GM23248 (cell line): ENCODE results near the gene MISP. TPM values are rescaled to one million over a fixed set of nuclear protein-coding genes. Genes with fewer than 3 reads are reported as not detected.

Source experiments
- DNase-seq: peaks from one replicate; pipeline ENCODE4 v3.0.0-alpha.2; 2015
- H2AFZ ChIP-seq: fragments of 200-600 bp; sonication (generic); 2 replicates; pipeline ENCODE4 v1.6.1; 2016; ENCODE audit warnings: antibody characterized with exemption
- H3F3A ChIP-seq: fragments of 200-600 bp; sonication (generic); 2 replicates; pipeline ENCODE4 v1.6.1; 2016; ENCODE audit warnings: mild to moderate bottlenecking, antibody characterized with exemption, mixed run types; ENCODE audit not compliant: insufficient read depth
- H3K27ac ChIP-seq: fragments of 200-600 bp; sonication (generic); 2 replicates; pipeline ENCODE4 v1.5.1; 2016; ENCODE audit warnings: mild to moderate bottlenecking
- H3K27me3 ChIP-seq: fragments of 200-600 bp; sonication (generic); replicated peaks from 2 replicates; pipeline ENCODE4 v1.6.1; 2016; ENCODE audit warnings: mild to moderate bottlenecking; ENCODE audit not compliant: insufficient read depth
- H3K36me3 ChIP-seq: fragments of 200-600 bp; sonication (generic); 2 replicates; pipeline ENCODE4 v1.6.1; 2016; ENCODE audit warnings: low read depth, mild to moderate bottlenecking
- H3K4me1 ChIP-seq: fragments of 200-600 bp; sonication (generic); 2 replicates; pipeline ENCODE4 v1.6.1; 2016; ENCODE audit warnings: mild to moderate bottlenecking; ENCODE audit not compliant: insufficient read depth
- H3K4me2 ChIP-seq: fragments of 200-600 bp; sonication (generic); one replicate; pipeline ENCODE4 v1.6.1; 2016; ENCODE audit warnings: mild to moderate bottlenecking; ENCODE audit not compliant: unreplicated experiment
- H3K4me3 ChIP-seq: fragments of 200-600 bp; sonication (generic); 2 replicates; pipeline ENCODE4 v1.5.1; 2016; ENCODE audit warnings: mild to moderate bottlenecking
- H3K79me2 ChIP-seq: fragments of 200-600 bp; sonication (generic); 2 replicates; pipeline ENCODE4 v1.6.1; 2016; ENCODE audit warnings: mild to moderate bottlenecking; ENCODE audit not compliant: insufficient read depth
- H3K9ac ChIP-seq: fragments of 200-600 bp; sonication (generic); 2 replicates; pipeline ENCODE4 v1.6.1; 2016; ENCODE audit warnings: mild to moderate bottlenecking
- H3K9me2 ChIP-seq: fragments of 200-600 bp; sonication (generic); 2 replicates; pipeline ENCODE4 v1.6.1; 2016; ENCODE audit warnings: mixed run types, mild to moderate bottlenecking, moderate library complexity; ENCODE audit not compliant: insufficient read depth
- H3K9me3 ChIP-seq: fragments of 200-600 bp; sonication (generic); one replicate; pipeline ENCODE4 v1.6.1; 2017; ENCODE audit warnings: low read depth
- H4K20me1 ChIP-seq: fragments of 200-600 bp; sonication (generic); 2 replicates; pipeline ENCODE4 v1.6.0; 2016; ENCODE audit not compliant: insufficient read depth
- EZH2 ChIP-seq: fragments of 200-600 bp; sonication (generic); IDR thresholded peaks from 2 replicates; pipeline ENCODE4 v1.6.1; 2018; ENCODE audit warnings: antibody characterized with exemption, mild to moderate bottlenecking; ENCODE audit not compliant: insufficient read depth, poor library complexity, severe bottlenecking
- EZH2phosphoT487 ChIP-seq: fragments of 200-600 bp; sonication (generic); IDR thresholded peaks from 2 replicates; pipeline ENCODE4 v1.6.1; 2018; ENCODE audit warnings: antibody characterized with exemption, moderate library complexity, mild to moderate bottlenecking, low read depth; ENCODE audit not compliant: insufficient read depth
- WGBS, 2 experiments: methylation state at CpG; one replicate each; pipeline ENCODE4 v1.1.6; 2015 to 2017; ENCODE audit warnings: low lambda C conversion rate in 2 of 2, low coverage in 1 of 2; ENCODE audit errors: missing lambda C conversion rate in 2 of 2; 5-methylcytosine and 5-hydroxymethylcytosine counted together
- in situ Hi-C: fragments of 300-500 bp; cut with MboI; formaldehyde crosslinking; loops from 2 replicates; pipeline ENCODE4 v1.15.0; 2020
- polyA plus RNA-seq: library from polyadenylated mRNA; unstranded; fragments of >200 nt; fragmentation: Nextera tagmentation; extraction: Ambion mirVana; gene quantifications from 2 replicates; pipeline ENCODE4 v1.2.1, GENCODE V29; 2016
- total RNA-seq: library from RNA; depleted of rRNA; stranded (reverse); fragments of >200 nt; shearing (Covaris generic); gene quantifications from 2 replicates; pipeline ENCODE4 v1.2.3, GENCODE V29; 2014

The MISP gene
- total and polyA plus RNA-seq, 2 experiments from 2014 or later: not detected

DNA sequence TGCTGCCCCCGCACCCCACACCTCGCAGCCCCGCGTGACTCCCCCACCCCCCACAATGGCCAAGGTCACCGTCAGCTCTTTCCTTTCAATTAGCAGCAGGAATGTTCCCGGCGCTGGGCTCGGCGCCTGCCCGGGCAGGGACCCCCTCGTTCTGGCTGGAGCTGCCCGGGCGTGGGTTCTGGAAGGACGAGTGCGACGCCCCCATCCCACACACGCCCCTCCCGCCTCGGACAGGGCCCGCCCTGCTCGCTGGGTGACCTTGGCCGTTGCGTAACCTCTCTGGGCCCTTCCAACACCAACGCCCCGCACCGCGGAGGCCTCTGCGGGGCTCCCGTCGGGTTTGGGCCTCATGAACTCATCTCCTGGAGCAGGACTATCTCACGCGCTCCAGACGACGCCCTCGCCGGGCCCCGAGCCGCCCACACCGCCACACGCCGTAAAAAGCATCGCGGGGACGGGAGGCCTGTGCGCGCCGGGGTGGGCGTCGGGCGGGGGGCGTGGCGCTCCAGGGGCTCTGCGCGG, 31.9 kb upstream of the MISP start:
- H3F3A ChIP-seq: no peaks in the 10 kb centered on the region
- no peaks in the 10 kb centered on the region for H3K9me3 ChIP-seq
- peak; percentile 70 for DNase-seq
- H3K36me3 ChIP-seq: no peaks in the 10 kb centered on the region
- H3K4me2 ChIP-seq: no peak overlapping the region
- 3 to 5% methylated on average over 28 to 47 of the region's 54 CpGs for WGBS, 2 experiments
- no peak overlapping the region for H2AFZ ChIP-seq
- H3K27ac ChIP-seq: no peak overlapping the region
- 0 out of 2 replicates have a peak, but pooled peaks cover 5% of the 10 kb centered on the region for H3K27me3 ChIP-seq
- H3K9me2 ChIP-seq: no peaks in the 10 kb centered on the region
- TF ChIP-seq EZH2phosphoT487 (no peak), EZH2 (no peak)
- H3K4me3 ChIP-seq: no peak overlapping the region
- in situ Hi-C loops: no loop called here
- no peak overlapping the region for H3K9ac ChIP-seq
- H3K4me1 ChIP-seq: no peaks in the 10 kb centered on the region
- no peaks in the 10 kb centered on the region for H3K79me2 ChIP-seq
- no peaks in the 10 kb centered on the region for H4K20me1 ChIP-seq

DNA sequence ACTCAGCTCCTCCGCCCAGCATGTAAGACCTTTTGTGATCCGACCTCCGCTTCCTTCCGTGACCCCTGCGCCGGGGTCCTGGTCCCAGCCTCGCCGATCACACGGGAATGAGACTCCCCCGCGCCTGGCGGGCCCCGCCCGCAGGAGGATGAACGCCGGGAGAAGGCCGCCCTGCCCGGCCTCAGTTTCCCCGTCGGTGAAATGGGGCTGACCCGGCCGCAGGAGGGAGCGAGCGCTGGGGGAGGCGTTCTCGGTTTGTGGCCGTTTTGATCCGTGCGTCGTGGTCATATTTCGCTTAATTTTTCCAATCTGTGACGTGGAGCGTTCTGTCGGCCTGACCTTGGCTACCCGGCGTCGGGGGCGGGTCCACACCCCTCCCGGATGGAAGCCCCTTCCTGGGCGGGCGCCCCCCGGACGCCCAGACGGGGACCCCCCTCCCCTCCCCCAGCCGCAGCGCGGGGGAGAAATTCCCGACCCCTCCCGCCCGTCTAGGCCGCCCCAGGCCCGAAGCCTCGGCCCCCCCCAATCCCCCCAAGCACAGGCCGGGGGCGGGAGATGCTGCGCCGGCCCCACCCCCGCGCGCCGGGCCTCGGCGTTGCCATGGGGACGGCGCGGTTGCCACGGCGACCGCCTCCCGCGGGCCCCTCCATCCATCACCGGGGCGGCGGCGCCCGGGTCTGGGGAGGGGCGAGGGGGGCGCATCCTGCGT, 31.1 kb upstream of the MISP start:
- H3K9me3 ChIP-seq: no peaks in the 10 kb centered on the region
- no peak overlapping the region for H2AFZ ChIP-seq
- in situ Hi-C loops: no loop called here
- no peak overlapping the region for H3K4me2 ChIP-seq
- H3F3A ChIP-seq: no peaks in the 10 kb centered on the region
- H3K36me3 ChIP-seq: no peaks in the 10 kb centered on the region
- H3K4me1 ChIP-seq: no peaks in the 10 kb centered on the region
- no peak overlapping the region for H3K27ac ChIP-seq
- WGBS, 2 experiments: 34 to 36% methylated on average over 42 to 64 of the region's 79 CpGs
- H3K9me2 ChIP-seq: no peaks in the 10 kb centered on the region
- H4K20me1 ChIP-seq: no peaks in the 10 kb centered on the region
- H3K4me3 ChIP-seq: no peak overlapping the region
- H3K27me3 ChIP-seq: 0 out of 2 replicates have a peak, but pooled peaks cover 5% of the 10 kb centered on the region
- no peak overlapping the region for H3K9ac ChIP-seq
- DNase-seq: no peak
- H3K79me2 ChIP-seq: no peaks in the 10 kb centered on the region
- TF ChIP-seq EZH2phosphoT487 (no peak), EZH2 (no peak)

DNA sequence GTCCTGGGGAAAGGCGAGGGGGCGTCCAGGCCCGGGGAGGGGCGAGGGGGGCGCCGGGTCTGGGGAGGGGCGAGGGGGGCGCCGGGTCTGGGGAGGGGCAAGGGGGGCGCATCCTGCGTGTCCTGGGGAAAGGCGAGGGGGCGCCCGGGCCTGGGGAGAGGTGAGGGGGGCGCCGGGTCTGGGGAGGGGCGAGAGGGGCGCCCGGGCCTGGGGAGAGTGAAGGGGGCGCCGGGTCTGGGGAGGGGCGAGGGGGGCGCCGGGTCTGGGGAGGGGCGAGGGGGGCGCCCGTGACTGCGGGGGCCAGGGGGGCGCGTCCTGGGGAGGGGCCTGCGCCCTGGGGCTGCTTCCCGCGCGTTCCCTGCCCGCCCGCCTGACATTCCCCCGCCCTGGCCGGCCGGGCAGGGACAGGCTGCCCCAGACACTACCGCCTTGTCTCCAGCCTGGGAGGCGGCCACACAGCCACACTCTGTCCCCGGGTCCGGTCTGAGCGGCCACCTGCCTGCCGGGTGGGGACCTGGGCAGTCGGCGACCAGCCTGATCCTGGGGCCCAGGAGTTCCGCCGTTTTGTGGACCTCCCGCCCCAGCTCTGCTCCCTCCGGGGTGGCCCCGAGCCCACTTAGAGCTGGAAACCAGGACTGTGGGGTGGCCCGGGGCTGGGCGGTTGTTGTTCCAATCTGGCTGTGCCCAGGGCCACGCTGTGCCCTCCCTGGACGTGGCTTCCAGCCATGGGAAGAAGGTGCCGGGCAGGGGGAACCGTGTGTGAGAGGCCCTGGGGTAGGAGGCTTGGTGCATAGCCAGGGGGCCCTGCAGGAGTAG, 30.4 kb upstream of the MISP start:
- Histone ChIP-seq H3K79me2 (no peaks in the 10 kb centered on the region), H3K4me2 (no peak overlapping the region), H2AFZ (no peak overlapping the region), H3K9me3 (no peaks in the 10 kb centered on the region), H3F3A (no peaks in the 10 kb centered on the region), H3K4me1 (no peaks in the 10 kb centered on the region), H3K36me3 (no peaks in the 10 kb centered on the region), H3K27ac (no peak overlapping the region), H4K20me1 (no peaks in the 10 kb centered on the region), H3K9ac (no peak overlapping the region), H3K4me3 (no peak overlapping the region), H3K9me2 (no peaks in the 10 kb centered on the region), H3K27me3 (0 out of 2 replicates have a peak, but pooled peaks cover 5% of the 10 kb centered on the region)
- in situ Hi-C loops: no loop called here
- TF ChIP-seq EZH2 (no peak), EZH2phosphoT487 (no peak)
- no peak for DNase-seq
- WGBS, 2 experiments: 34 to 55% methylated on average over 13 to 56 of the region's 58 CpGs

DNA sequence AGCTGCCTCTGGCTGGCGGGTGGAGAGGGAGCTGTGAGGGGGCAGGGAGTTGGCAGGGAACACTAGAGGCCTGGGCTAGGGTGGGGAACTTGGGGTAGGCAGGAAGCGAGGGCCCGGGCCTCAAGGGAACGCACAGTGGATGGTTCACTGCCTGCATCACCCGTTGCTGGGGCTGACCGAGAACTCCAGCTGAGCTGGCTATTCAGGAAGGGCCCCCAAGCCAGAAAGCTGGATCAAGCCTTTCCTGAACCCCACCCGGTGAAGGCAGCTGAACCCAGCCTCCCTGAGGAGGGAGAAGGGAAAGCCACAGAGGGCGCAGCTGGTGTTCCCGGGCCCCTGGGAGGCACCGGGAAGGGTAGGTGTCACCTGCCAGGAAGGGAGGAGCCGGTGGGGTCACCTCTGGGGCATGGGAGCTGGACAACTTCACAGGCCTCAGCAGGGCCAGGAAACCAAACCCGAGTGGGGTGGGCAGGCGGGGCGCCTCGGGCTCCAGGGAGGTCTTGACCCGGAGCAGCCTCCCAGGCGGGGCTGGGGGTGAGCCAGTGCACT, 28.3 kb upstream of the MISP start:
- WGBS, 2 experiments: 51 to 59% methylated on average over 15 to 17 of the region's 17 CpGs
- Histone ChIP-seq H3K9me3 (no peaks in the 10 kb centered on the region), H3K27me3 (0 out of 2 replicates have a peak, but pooled peaks cover 5% of the 10 kb centered on the region), H3K4me1 (no peaks in the 10 kb centered on the region), H3F3A (no peaks in the 10 kb centered on the region), H3K4me2 (no peak overlapping the region), H3K4me3 (no peak overlapping the region), H3K9me2 (no peaks in the 10 kb centered on the region), H2AFZ (no peak overlapping the region), H3K9ac (no peak overlapping the region), H4K20me1 (no peaks in the 10 kb centered on the region), H3K27ac (no peak overlapping the region), H3K79me2 (no peaks in the 10 kb centered on the region), H3K36me3 (no peaks in the 10 kb centered on the region)
- no peak for DNase-seq
- TF ChIP-seq EZH2phosphoT487: no peak
- no peak for TF ChIP-seq EZH2
- in situ Hi-C loops: no loop called here
